Endometrial microvascular endothelial cells (primary cell): ENCODE data around the gene ZNF32. TPM values are rescaled to one million over a fixed set of nuclear protein-coding genes. Genes with fewer than 3 reads are reported as not detected.

Source experiments
- in situ Hi-C: cut with HindIII; loops from 2 replicates; pipeline ENCODE4 v1.10.0; 2017; ENCODE audit warnings: low sequenced_read_pairs, low pct_unique_long_range_greater_than_20kb; ENCODE audit errors: inconsistent ontology term
- total RNA-seq: library from RNA; depleted of rRNA; stranded (reverse); fragments of >200 nt; gene quantifications from one replicate; pipeline ENCODE4 v1.2.3, GENCODE V29; 2015; ENCODE audit errors: inconsistent ontology term

The ZNF32 gene, protein sequence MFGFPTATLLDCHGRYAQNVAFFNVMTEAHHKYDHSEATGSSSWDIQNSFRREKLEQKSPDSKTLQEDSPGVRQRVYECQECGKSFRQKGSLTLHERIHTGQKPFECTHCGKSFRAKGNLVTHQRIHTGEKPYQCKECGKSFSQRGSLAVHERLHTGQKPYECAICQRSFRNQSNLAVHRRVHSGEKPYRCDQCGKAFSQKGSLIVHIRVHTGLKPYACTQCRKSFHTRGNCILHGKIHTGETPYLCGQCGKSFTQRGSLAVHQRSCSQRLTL
- total RNA-seq = 30.2 TPM

DNA sequence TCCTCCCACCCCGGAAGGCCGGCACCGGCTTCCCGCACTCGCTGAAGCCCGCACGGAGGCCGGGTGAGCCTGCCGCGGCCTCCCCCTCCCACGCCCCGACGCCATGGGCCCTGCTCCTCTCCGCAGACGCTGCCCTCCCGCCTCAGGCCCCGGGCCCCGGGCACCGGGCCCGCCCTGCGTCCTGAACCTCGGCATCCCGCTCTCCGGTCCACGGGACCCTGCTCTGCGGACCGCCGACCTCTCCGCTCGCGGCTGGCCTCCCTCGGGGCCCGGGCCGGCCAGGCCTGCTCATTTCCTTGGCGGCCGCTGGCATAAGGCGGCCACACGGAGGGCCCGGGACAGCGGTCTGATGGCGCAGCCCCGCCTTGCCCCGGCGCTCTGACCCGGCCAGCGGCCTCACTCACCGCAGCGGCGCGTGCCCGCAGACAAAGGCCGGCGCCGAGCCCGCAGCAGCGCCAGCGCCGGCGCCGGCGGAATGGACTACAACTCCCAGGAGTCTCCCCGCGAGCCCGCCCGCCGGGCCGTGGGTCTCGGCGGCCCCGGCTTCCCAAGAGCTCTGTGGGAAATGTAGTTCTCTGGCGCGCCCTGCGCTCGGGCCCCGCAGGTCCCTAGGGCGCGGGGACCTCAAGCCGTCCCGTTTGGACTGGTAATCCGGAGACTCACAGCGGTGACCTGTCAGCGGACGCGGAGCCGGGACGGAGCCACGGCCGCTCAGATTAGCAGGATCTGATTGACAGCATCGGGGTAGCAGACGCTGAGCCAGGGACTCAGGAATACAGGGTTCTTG, at the start of gene ZNF32:
ZNF32 (minus strand) TSS at position 484 of the 787 bp plus-strand sequence. CDS start 2,748 bp downstream, outside the sequence.
- in situ Hi-C loops = no loop called here

DNA sequence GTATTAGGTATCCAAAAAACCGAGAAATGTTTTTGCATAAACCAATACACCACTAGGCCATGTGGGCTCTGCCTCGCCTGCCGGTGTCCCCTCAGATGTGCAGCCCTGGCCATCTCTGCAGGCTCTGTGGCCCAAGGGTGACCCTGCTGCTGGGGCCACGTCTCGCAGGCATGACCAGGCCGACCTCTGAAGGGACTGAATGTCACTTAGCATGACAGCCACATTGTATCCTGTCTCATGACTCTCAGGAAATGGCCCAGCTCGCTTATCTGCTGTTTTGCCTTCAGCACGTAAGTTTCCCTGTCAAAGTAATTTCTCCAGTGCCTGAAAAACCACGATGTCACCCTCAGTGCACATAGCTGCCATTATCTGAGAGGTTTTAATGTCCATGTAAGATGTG, 49.5 kb upstream of the ZNF32 start:
- in situ Hi-C loops = no loop called here

DNA sequence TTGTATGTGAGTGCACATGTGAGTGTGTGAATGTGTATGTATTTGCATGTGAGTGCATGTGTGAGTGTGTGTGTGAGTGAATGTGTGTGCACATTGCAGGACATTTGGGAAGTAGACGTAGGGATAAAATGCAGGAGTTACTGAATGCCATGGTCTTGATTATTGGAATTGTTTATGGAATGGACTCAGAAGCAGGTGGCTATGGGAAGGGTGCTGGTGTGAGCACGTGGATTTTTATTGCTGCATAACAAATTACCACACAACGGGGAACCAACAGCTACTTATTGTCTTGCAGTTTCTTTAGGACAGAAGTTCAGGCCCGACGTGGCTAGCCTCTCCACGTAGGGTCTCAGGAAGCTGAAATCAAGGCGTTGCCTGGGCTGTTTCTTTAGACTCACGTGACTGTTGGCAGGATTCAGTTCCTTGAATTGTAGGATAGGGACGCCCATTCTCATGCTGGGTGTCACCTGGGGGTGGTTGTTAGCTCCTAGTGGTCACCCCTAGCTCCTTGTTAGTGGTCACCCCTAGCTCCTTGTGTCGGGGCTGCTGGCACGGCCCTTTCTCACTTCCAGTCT, 48.3 kb upstream of the ZNF32 start:
- in situ Hi-C loops = no loop called here

DNA sequence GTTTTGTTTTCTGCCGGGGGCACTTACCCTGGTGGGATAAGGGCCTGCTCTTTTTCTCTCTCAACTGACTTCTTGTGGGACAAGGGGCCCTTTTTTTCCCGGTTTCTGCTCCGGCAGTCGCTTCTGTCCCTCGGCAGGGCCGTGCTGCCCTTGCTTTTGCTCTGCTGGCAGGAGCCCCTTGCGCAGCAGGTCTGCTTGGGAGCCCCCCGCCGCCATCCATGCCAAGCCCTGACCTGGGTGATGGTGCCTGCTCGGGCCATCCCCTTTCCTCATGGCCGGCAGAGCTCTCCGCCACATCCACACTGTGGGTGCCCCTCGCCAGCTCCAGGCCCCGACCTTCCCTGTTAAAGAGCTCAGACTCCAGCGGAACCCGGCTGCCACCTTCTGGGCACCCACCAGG, 47.0 kb upstream of the ZNF32 start:
- in situ Hi-C loops = no loop called here

DNA sequence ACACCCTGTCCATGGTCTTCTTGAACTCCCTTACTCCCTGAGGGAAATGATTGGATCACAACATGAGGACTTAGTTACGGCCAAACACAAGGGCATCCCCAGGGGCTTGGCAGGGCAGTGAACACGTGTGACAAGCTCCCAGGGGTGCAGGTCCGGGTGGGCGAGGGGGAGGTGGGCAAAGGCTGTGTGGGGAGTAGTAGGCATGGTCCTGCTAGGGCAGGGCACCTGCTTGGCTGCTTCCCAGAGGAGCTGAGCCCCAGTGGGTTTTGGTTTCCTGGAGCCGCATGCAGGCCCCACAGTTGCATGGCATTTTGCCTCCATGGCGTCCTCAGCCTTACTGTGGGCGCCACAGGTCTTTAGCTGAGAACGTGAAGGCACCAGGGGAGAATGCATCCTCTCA, 46.6 kb upstream of the ZNF32 start:
- in situ Hi-C loops = no loop called here

DNA sequence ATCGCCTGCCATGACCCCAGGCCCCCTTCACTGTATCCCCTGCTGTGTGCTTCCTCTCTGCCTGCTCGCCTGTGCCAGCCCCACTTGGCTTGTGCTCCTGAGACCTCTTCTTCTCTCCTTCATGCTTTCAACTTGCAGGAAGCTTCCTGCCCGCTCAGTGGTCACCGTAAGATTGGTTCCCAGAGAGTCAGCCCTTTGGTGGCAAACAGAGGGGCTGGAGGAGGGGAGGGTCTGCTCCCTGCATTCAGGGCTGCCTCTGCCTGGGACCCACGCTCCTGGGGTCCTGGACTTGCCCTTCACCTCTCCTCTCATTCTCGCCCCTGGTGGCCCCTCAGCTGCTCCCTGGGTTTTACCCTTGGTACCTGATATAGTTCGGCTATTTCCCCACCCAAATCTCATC, 45.8 kb upstream of the ZNF32 start:
- in situ Hi-C loops = no loop called here

DNA sequence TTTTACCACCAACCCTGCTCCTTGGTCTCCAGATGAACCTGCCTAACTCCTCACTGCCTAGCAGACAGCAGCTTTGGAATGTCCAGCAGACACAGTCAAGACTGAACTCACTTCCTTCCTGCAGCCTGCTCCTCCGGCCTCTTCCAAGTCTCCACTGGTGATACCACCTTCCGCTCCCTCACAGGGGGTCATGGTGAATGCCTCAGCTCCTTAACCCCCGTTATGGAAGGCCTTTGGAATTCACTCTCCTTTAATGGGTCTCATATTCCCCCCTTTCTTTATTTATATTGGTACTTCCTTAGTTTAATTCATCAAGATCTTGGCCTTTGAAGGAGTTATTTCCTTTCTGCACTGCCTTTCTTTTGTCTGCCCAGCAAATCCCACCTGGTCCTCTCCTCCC, 44.9 kb upstream of the ZNF32 start:
- in situ Hi-C loops = no loop called here

DNA sequence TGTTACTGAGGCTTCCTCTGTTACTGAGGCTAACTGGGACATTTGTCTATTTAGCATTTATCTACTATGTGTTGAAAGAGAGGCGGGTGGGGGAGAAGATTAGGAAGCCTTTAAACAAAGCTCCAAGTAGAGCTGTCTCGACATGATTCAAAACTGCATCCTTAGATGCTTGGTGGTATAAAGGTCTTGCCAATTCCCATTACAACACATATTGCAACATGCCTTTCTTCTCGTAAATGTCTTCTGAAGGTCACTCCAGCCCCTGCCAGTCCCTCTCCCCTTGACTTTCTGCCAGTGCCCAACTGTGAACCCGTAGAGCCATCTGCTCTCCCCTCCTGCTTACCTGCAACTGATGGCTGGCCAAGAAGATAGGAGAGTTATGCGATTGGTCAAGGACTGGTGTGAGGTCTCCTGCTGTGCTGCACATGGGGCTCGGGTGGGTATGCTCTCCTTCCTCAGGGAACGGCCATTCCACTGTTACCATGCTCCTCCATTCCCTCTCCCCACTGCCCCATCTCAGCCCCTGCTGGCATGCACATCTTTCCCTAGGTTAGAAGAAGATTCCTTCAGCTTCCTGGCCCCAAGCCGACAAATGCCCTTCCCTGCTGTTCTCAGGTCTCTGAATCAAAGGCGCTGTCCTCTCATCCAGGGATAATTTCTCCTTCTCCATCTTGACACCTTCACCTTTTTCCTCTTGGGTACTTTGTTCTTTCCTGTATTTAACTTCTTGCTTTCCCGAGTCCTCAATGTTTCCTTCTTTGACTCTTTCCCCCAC, 43.6 kb upstream of the ZNF32 start:
- in situ Hi-C loops = no loop called here

DNA sequence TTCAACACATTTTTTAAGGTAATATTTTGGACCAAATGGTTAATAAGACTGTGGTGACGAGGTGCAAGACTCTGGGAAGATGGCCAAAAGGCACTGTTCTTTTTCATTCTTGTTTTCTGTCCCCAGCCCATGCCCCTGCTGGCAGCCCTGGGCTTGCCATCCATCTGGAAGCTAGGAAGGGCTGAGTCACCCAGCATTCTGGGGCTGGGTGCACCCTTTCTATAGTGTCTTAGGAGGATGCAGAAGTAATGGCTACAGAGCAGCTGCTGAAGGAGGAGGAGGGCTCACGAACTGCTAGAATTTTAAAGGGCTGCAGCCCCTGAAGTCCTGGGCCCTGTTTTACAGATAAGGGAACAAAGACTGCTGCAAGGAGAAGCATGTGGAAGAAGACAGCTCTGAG, 42.8 kb upstream of the ZNF32 start:
- in situ Hi-C loops = no loop called here

DNA sequence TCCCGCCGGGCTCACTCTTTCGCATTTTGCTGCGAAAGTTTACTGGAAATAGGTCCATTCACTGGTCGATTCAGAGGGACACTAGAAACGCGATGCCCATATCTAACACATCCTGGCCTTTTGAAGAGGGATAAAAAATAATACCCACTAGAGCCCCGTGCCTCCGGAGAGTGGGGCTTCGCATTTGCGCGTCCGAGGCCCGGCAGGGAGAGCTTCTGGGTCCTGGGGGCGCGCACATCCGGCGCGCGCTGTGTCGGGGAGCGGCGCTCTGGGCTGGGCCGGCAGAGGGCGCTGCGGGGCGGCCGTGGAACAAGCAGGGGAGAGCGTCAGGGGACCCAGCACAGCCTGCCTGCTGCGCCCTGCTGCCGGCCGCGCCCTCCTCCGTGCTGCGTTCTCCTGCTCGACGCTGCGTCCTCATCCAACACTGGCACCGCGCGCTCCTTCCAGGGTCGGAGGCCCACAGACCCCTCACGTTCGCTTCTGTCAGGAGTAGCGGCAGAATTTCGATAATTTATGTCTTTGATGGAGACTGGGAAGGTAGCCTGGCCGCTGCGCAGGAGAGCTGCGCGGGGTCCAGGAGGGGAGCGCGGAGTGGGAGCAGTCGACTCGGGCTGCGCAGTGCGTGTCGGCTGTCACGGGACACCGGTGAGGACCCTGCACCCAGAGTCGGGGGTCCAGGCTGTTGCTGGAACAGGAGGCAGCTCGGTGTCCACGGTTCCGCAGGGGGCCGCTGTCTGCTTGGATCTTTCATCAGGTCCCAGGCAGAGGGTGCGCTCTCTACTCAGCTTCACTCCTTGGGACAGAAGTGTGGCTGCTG, 41.5 kb upstream of the ZNF32 start:
- in situ Hi-C loops = no loop called here

DNA sequence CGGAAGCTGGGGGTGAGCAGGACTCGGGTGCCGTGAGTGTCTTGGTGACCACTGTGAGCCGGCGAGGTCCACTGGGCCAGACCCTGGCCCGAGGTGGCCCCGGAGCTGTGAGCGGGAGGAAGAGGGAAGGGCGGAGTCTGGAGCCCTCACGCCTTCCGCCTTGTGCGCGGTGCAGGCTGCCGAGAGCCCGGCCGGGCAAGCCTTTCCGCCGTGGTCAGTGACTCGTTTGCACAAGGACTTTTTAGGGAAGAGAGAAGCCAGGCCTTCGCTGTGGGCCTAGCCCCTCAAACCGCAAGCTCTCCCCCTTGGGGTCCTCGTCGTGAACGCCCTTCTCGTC, 40.9 kb upstream of the ZNF32 start:
- in situ Hi-C loops = no loop called here

DNA sequence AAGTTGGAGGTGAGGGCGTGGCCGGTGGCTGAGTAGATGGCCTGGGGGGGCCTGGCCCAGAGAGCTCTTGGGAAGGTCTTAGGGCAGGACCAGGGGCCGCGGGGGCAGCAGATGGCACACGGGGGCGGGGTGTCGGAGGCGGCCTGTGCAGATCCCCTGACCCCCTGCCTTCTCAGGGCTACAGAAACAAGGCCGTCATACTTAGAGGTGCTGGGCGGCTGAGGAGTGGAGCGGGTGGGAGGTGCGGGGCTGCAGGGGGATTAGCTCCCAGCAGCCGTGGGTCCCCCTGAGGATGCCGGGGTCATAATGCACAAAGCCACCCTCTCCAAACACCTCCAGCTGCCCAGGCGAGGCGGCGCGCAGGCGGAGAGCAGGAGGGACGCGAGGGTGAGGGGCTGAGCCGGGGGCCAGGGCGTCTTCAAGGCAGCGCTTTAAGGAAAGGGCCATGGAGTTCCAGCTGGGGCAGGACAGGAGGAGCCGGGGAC, 40.4 kb upstream of the ZNF32 start:
- in situ Hi-C loops = no loop called here

DNA sequence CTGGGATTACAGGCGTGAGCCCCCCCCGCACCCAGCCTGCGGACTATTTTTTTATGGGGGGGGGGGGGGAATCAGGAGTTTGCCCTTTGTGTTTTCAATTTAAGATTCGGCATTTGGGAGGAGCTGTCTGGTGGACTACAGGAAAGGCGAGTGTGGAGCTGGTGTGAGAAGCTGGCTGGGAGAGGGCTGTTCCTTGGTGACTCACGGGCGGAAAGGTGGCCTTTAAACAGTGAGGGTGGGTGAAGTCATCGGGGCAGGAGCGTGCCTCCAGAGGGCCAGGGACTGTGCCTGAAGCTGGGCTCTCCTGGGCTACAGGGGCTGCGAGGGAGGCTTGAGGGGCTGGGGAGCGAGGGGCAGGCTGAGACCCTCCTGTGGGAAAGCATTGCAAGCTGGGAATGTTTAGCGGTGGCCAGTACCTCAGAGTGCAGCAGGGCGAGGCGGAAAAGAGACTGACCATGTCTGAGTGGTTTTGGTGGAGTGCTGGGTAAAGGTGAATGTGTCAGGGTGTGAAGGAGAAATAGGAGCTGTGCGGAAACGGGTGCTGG, 39.7 kb upstream of the ZNF32 start:
- in situ Hi-C loops = no loop called here

DNA sequence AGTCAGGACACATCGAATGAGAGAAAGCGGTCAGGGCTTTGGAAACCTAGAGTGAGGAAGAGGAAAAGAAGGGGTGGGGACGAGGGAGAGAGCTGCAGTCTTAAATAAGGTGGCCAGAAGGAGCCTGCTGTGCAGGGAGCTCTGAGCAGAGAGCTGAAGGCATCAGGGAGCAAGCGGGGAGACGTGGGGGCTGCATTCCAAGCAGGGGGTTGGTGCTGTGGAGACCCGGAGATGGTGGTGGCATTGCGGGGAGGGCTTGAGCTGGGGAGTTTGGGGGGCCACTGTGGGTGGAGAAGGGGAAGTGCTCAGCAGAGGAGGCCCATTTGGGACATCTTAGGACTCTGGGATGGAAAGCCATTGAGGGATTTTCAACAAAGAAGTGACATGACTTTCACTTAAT, 38.7 kb upstream of the ZNF32 start:
- in situ Hi-C loops = no loop called here

DNA sequence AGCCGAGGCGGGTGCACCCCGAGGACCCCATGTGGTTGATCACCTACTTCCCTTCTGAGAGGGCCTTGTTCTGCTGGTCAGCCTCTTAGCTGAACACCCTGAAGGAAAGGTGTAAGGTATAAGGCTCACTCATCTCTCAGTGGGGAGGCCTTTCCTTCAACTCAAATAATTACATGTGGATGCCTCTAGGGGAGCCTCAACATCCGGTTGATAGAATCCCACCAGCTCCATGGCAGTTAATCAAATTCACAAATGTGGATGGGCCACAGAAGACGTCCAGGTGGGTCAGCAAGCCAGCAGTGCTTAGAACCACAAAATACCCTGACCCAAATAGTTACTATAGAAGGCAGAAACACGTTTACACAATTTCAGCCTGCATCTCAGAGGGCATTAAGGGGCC, 37.7 kb upstream of the ZNF32 start:
- in situ Hi-C loops = no loop called here

DNA sequence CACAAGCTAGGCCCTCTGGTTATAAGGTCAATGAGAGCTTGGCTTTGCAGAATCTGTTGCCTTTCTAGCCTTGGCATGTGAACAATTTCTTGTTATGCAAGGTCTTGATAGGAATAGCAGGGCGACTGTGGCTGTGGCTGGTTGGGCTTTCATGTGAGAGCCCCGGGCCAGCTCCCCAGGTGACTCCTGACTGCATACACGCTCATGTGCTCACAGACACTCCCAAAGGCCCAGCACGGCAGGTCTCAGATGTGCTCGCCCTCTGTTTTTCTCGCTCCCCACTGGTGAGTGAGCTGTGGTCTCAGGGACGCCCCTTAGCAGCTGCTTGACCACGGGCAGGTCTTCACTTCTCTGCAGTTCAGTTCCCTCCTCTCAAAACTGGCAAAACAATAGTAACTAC, 37.1 kb upstream of the ZNF32 start:
- in situ Hi-C loops = no loop called here

DNA sequence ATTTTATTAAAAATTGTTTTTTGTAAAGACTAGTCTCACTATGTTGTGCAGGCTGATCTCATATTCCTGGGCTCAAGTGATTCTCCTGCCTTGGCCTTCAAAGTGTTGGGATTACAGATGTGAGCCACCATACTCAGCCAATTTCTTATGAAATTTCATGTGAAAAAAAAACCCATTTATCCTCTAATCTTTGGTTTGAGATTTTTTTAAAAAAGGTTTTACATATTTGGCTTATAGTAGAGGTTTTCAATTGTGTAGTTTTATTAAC, 35.5 kb upstream of the ZNF32 start:
- in situ Hi-C loops = no loop called here

DNA sequence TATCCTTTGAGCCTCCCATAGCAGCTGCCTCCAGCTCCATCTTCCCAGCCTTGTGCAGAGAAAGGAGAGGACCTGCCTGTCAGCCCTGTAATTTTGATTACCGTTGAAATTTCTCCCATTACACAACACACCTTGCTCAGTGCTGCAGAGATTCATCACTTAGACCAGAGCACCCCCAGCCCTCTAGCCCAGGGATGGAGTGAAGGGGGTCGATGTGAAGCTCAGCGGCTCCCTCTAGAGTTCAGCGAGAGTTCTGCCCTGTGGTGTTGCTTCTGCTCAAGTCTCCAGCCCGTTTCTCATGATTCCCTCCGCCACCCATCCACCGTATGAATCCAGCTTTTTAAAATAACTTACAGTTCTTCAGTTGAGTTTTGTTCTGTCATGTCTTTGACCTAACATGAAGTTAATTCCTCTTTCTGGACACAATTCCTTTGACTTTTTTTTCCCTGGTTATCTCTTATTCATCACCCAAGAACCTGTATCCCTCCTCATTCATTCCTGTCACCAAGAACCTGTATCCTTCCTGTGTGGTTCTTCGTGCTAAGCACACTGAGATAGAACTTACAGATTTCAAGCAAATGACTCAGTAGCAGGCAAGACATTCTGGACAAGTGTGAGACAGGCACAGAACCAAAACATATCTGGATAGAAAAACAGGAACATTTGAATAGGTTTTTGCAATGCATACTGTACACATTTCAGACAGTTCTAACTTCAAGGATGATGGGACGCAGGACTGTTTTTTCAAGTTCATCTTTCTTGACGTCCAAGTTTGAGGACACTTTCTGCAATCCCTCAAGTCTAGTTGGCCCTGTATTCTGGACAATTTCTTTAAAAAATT, 35.0 kb upstream of the ZNF32 start:
- in situ Hi-C loops = no loop called here
